LNCAP (cell line): ENCODE results near the gene AKR1E2.

Source experiments
- TF ChIP-seq, protein P1 (sequence below): fragments of 450-650 bp; IDR thresholded peaks from 2 replicates; pipeline ENCODE4 v1.5.1; 2017; ENCODE audit warnings: mild to moderate bottlenecking

Gene AKR1E2

DNA sequence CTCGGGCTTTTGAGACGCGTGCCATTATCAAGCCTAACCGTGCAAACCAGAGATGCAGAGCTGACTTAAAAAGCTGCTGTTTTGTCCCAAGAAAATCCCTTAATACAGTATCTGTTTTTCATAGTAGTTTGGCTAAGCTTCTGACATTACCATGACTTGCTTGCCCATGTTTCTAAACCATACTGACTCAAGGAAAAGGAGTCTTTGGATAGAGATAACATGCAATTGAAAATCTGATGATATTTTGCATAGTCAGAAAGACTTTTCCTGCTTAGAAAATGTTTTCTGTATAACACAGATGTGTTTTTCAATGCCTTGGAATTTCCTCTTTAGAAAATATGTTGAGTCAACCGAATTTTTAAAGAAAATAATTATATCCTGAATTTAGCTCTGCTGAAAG lies 21.5 kb upstream of the AKR1E2 start:
- TF ChIP-seq, protein P1, sequence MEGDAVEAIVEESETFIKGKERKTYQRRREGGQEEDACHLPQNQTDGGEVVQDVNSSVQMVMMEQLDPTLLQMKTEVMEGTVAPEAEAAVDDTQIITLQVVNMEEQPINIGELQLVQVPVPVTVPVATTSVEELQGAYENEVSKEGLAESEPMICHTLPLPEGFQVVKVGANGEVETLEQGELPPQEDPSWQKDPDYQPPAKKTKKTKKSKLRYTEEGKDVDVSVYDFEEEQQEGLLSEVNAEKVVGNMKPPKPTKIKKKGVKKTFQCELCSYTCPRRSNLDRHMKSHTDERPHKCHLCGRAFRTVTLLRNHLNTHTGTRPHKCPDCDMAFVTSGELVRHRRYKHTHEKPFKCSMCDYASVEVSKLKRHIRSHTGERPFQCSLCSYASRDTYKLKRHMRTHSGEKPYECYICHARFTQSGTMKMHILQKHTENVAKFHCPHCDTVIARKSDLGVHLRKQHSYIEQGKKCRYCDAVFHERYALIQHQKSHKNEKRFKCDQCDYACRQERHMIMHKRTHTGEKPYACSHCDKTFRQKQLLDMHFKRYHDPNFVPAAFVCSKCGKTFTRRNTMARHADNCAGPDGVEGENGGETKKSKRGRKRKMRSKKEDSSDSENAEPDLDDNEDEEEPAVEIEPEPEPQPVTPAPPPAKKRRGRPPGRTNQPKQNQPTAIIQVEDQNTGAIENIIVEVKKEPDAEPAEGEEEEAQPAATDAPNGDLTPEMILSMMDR: no peak

DNA sequence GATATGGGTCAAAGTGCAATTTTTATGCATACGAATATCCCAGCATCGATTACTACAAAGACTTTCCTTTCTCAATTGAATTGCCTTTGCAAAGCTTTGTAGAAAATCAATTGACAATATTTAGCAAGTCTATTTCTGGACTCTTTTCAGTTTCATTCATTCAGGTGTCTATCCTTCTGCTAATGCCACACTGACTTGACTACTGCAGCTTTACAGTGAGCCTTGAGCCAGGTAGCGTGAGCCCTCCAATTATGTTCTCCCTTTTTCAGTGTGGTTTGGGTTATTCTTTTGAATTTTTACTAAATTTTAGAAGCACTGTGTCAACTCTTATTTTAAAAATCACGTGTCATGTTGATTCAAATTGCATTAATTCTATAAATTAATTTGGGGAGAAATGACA lies 19.5 kb upstream of the AKR1E2 start:
- TF ChIP-seq, protein P1: no peak

DNA sequence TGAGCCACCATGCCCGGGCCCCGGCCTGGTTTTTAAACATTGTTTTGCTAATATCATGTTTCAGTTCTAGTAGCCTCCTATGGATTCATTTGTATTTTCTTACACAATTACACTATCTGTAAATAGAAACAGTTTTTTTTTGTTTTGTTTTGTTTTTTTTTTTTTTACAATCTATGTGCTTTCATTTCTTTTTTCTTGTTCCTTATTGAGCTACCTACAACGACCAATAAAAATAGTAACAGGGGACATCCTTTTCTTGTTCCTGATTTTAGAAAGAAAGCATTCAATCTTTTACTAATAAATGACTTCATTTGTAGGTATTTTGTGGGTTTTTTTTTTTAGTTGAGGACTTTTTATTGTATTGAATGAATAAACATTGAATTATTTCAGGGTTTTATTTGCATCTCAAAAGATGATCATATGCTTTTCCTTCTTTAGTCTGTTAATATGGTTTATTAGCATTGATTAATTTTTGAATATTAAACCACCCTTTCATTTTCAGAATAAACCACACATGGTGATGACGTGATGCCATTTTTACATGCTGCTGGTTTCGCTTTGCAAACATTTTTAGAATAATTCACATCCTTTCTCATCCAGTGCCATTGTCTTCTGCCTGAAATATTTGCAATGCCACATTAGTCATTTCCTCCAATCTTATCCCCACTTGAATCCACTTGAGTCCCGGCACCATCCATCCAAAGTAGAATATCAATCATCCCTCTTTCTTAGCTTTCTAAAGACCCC lies 18.1 kb upstream of the AKR1E2 start:
- TF ChIP-seq, protein P1: no peak

DNA sequence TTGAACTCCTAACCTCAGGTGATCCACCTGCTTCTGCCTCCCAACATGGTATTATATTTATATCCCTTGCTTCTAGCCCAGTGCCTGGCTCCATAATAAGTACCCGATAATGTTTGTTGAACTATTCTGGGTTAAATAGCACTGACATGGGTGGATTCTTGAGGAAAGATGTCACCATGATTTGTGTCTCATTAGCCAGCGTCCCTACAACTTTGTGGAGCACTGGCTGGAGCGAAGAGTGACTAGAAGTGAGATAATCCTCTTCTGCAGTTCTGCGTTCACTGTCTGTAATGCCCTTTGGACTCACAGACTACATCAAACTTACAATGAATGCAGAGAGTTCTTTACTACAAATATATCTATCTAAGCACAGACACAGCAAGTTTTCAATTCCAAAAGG lies 16.9 kb upstream of the AKR1E2 start:
- TF ChIP-seq, protein P1: no peak

DNA sequence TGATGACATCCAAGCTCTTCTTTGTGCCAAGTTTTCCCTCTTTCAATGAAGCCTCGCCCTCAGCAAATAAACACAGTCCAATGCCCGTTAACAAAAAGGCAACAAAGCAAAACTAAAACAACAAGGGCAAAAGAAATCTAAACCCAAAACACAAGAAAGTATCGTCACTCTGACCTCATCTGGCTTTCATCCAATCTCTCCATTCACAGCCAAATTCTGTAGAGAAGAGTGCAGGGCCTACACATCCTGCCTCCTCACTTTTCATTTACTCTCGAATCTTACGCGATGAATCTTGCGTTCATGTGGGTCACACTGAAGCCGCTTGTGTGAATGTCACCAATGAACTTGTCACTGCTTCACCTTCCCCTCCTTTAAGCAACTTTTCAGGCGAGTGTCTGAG lies 15.9 kb upstream of the AKR1E2 start:
- TF ChIP-seq, protein P1: no peak

DNA sequence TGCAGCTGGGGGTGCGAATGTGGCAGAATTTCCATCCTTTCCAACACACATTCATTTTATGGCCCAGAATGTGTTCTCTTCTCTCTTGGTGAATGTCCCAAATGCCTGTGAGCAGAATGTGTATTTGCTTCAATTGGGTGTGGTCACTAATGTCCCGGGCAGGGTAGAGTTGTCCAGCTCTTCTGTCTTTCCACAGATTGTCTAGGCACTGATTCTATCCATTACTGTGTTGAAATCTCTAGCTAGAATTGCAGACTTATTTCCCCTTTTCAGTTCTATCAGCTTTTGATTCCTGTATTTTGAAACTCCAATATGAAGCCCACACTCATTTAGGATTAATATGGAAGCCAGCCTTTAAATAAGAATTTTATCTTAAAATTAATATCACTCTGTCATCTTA lies 14.0 kb upstream of the AKR1E2 start:
- TF ChIP-seq, protein P1: no peak

DNA sequence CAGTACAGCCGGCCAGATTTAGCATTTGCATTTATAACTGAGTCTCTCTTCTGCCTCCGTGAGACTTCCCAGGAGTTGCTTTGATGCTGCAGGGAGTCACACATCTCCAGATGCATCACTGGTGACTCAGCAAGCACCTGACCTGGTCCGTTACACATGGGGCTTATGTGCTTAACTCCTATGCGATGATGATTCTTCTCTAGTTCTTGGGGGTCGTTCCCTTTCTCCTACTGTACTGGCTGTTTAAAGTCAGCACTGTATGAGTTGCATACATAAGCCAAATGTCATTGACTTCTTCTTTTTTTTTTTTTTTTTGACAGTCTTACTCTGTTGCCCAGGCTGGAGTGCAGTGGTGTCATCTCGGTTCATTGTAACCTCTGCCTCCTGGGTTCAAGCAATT lies 13.0 kb upstream of the AKR1E2 start:
- TF ChIP-seq, protein P1: no peak

DNA sequence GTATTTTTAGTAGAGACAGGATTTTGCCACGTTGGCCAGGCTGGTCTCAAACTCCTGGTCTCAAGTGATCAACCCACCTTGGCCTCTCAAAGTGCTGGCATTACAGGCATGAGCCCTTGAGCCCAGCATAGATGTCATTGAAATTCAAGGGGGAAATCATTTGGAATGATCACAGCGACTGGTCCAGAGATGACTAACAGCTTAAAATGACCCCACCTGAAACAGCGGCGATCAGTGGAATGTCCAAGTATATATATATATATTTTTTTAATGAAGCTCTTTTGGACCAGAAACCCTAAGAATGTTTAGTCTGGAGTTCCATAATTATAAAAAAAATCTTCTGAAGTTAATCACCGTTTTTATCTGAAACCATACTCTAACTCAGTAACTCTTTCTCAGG lies 12.5 kb upstream of the AKR1E2 start:
- TF ChIP-seq, protein P1: no peak
